ENCODE data around the gene CACNA2D3.
"Not testable (repeated sequence)": the region's sequence is repeated elsewhere in the genome, so short reads cannot be mapped to it uniquely, and the experiment has no call there.

The CACNA2D3 gene

GRCh38 chr3:54969652-54970051 is 847.3 kb downstream of the CACNA2D3 start:
- no peak overlapping the region for H3K4me3 ChIP-seq (ENCODE audit: low read depth, low read length)
- TF ChIP-seq, protein P1, sequence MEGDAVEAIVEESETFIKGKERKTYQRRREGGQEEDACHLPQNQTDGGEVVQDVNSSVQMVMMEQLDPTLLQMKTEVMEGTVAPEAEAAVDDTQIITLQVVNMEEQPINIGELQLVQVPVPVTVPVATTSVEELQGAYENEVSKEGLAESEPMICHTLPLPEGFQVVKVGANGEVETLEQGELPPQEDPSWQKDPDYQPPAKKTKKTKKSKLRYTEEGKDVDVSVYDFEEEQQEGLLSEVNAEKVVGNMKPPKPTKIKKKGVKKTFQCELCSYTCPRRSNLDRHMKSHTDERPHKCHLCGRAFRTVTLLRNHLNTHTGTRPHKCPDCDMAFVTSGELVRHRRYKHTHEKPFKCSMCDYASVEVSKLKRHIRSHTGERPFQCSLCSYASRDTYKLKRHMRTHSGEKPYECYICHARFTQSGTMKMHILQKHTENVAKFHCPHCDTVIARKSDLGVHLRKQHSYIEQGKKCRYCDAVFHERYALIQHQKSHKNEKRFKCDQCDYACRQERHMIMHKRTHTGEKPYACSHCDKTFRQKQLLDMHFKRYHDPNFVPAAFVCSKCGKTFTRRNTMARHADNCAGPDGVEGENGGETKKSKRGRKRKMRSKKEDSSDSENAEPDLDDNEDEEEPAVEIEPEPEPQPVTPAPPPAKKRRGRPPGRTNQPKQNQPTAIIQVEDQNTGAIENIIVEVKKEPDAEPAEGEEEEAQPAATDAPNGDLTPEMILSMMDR (IDR thresholded peaks at IDR 0.05; ENCODE audit: low read depth, low read length): no peak
- in situ Hi-C loops (cut with HindIII; ENCODE audit: low sequenced_read_pairs): no loop called here

GRCh38 chr3:54970895-54971294 is 848.5 kb downstream of the CACNA2D3 start:
- TF ChIP-seq, protein P1 (IDR thresholded peaks at IDR 0.05; ENCODE audit: low read depth, low read length): no peak
- DNase-seq (ENCODE audit: low read depth, low spot score): peak; percentile 67
- no peak overlapping the region for H3K4me3 ChIP-seq (ENCODE audit: low read depth, low read length)
- in situ Hi-C loops (cut with HindIII; ENCODE audit: low sequenced_read_pairs): no loop called here

More at GRCh38 chr3:54969652-54970051, 847.3 kb downstream of the CACNA2D3 start:
- no peak for DNase-seq (ENCODE audit: low read depth, low spot score)

GRCh38 chr3:54977439-54977838 is 855.1 kb downstream of the CACNA2D3 start:
- TF ChIP-seq, protein P1 (IDR thresholded peaks at IDR 0.05; ENCODE audit: low read depth, low read length): no peak
- DNase-seq (ENCODE audit: low read depth, low spot score): no peak
- in situ Hi-C loops (cut with HindIII; ENCODE audit: low sequenced_read_pairs): no loop called here
- H3K4me3 ChIP-seq (ENCODE audit: low read depth, low read length): no peak overlapping the region

DNA sequence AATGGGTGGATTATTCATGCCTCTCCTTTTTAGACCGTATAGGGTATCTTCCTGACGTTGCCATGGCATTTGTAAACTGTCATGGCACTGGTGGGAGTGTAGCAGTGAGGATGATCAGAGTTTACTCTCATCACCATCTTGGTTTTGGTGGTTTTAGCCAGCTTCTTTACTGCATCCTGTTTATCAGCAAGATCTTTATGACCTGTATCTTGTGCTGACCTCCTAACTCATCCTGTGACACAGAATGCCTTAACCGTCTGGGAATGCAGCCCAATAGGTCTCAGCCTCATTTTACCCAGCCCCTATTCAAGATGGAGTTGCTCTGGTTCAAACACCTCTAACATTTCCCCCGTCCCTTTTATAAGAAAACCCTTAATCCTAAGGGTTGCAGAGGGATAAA is 855.6 kb downstream of the CACNA2D3 start:
- DNase-seq (ENCODE audit: low read depth, low spot score); in situ Hi-C loops (cut with HindIII; ENCODE audit: low sequenced_read_pairs); H3K4me3 ChIP-seq (ENCODE audit: low read depth, low read length): not testable (repeated sequence)

DNA sequence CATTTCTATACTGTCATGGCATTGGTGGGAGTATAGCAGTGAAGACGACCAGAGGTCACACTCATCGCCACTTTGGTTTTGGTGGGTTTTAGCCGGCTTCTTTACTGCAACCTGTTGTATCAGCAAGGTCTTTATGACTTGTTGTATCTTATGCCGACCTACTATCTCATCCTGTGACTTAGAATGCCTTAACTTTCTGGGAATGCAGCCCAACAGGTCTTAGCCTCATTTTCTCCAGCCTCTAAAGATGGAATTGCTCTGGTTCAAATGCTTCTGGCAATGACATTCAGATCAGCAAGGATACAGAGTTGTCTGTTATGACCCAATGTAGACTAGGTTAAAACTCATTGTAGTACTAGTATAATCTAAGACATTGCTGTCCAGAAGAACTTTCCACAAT is 860.5 kb downstream of the CACNA2D3 start:
- in situ Hi-C loops (cut with HindIII; ENCODE audit: low sequenced_read_pairs): no loop called here

GRCh38 chr3:54983266-54984099 is 861.1 kb downstream of the CACNA2D3 start:
- DNase-seq (ENCODE audit: low read depth, low spot score): no peak
- in situ Hi-C loops (cut with HindIII; ENCODE audit: low sequenced_read_pairs): no loop called here
- H3K4me3 ChIP-seq (ENCODE audit: low read depth, low read length): no peak overlapping the region
- TF ChIP-seq, protein P1 (IDR thresholded peaks at IDR 0.05; ENCODE audit: low read depth, low read length): no peak

More for the DNA sequence above, 860.5 kb downstream of the CACNA2D3 start:
- DNase-seq (ENCODE audit: low read depth, low spot score): no peak
- TF ChIP-seq, protein P1 (IDR thresholded peaks at IDR 0.05; ENCODE audit: low read depth, low read length): no peak
- no peak overlapping the region for H3K4me3 ChIP-seq (ENCODE audit: low read depth, low read length)

DNA sequence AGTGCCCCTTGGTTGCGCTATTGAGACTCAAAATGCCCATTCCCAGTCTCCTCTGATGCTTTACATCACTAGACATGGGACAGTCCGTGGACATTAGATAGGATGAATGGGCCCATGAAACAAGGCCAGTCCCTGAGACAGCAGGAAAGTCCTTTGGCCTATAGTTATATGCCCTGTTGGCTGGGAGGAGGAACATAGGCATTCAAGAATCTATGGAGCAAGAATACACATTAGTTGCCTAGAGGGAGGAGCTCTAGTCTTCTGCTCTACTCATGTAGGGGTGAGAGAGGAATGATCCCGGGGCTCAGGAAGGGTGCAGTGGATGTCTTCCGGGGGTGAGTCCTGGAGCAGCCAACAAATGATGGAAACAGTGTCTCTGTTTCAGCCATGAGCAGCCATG is 863.5 kb downstream of the CACNA2D3 start:
- in situ Hi-C loops (cut with HindIII; ENCODE audit: low sequenced_read_pairs): no loop called here
- H3K4me3 ChIP-seq (ENCODE audit: low read depth, low read length): no peak overlapping the region
- DNase-seq (ENCODE audit: low read depth, low spot score): no peak
- TF ChIP-seq, protein P1 (IDR thresholded peaks at IDR 0.05; ENCODE audit: low read depth, low read length): no peak
